IPS-18a (cell line): ENCODE results near the gene DNAH6.

ENCODE experiments used
- H3K27ac ChIP-seq: one replicate; pipeline ENCODE4 v1.5.1; 2013; ENCODE audit warnings: low read length
- H3K27me3 ChIP-seq: one replicate; pipeline ENCODE4 v1.6.1; 2013; ENCODE audit warnings: mild to moderate bottlenecking, low read length; ENCODE audit not compliant: control insufficient read depth, insufficient read depth
- H3K36me3 ChIP-seq: one replicate; pipeline ENCODE4 v1.6.1; 2013; ENCODE audit warnings: low read depth, low read length; ENCODE audit not compliant: control insufficient read depth
- H3K4me1 ChIP-seq: one replicate; pipeline ENCODE4 v1.6.1; 2013; ENCODE audit warnings: low read depth, low read length; ENCODE audit not compliant: control insufficient read depth
- H3K4me3 ChIP-seq: one replicate; pipeline ENCODE4 v1.5.1; 2013; ENCODE audit warnings: low read length
- H3K9ac ChIP-seq: one replicate; pipeline ENCODE4 v1.6.1; 2013; ENCODE audit warnings: mild to moderate bottlenecking, low read length, moderate library complexity
- H3K9me3 ChIP-seq: one replicate; pipeline ENCODE4 v1.6.1; 2013; ENCODE audit warnings: low read depth, low read length; ENCODE audit not compliant: control insufficient read depth

Gene DNAH6

DNA sequence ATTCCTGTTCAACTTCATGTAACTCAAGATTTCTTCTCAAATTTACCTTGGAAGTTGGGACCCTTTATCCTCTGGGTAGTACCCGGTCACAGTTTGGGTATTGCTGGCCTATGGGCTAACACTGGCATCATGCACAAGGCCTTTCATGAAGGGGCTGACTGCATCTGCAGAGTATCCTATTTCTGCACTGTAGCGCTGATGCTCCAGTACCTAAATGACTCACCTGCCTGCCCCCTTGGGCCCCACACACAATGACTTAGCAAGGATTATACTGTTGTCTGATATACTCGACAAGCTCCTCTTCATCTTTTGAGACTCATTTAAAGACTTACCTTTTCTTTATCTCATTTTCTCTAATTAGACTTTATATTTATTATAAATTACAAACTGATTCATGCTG is 39.9 kb downstream of the DNAH6 start:
- Histone ChIP-seq H3K27ac (no peak overlapping the region), H3K36me3 (no peaks in the 10 kb centered on the region), H3K9ac (no peak overlapping the region), H3K27me3 (no peaks in the 10 kb centered on the region), H3K4me3 (no peak overlapping the region), H3K4me1 (no peaks in the 10 kb centered on the region), H3K9me3 (peaks cover 4% of the 10 kb centered on the region)

DNA sequence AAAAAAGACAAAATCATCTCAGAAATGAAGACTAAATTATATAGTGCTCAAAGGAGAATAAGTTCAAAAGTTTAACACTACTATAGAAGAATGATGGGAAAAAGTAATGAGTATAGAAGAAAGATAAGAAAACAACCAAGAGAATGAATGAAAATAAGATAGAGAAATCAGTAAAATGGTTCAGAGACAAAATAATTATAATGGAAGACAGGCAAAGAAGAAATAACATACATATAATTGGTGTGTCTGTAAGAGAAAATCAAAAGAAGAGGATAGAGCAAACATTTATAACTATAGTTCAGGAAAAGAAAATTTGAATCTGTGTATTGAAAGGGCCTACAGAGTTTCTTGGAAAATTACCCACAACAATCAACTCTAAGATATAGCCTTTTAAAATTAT is 43.5 kb downstream of the DNAH6 start:
- Histone ChIP-seq H3K4me3 (no peak overlapping the region), H3K9ac (no peak overlapping the region), H3K27me3 (no peaks in the 10 kb centered on the region), H3K36me3 (no peaks in the 10 kb centered on the region), H3K27ac (no peak overlapping the region), H3K4me1 (no peaks in the 10 kb centered on the region), H3K9me3 (peaks cover 4% of the 10 kb centered on the region)

DNA sequence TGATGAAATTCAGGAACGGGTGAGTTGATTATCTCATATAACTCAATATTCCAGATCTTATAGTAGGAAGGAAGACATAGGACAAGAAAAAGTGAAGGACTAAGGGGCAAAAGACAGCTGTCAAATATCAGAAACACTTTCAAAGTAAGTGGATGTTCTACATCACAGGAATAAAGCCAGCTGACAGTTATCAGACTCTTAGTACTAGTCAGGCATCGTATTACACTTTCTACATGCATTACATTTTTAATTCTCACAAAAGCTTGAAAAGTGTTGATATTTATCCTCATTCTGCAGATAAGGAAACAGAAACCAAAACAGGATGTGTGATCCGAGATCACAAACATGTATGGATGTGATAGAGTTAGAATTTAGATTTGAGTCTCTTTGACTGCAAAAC is 63.4 kb downstream of the DNAH6 start:
- no peak overlapping the region for H3K27ac ChIP-seq
- H3K9me3 ChIP-seq = no peaks in the 10 kb centered on the region
- H3K4me1 ChIP-seq = no peaks in the 10 kb centered on the region
- no peaks in the 10 kb centered on the region for H3K36me3 ChIP-seq
- no peaks in the 10 kb centered on the region for H3K27me3 ChIP-seq
- no peak overlapping the region for H3K4me3 ChIP-seq
- H3K9ac ChIP-seq = no peak overlapping the region

DNA sequence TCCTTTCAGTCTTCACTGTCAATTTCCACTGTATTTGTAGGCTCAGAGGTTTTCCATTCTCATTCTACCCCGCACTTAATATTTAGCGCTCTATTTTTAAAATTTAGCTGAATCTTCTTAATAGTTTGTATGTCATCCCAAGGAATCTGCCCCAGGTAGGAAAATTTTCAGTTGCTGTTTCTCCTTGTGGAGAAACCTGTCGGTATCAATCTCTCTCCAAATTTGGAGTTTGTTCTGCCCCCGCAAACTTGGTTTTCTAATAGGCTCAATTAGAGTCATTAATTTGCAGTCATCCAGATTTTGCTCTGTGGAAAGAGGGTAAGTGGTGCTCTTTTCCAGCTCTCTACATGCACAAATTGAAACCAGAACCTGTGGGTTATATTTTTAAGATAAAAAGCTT is 87.6 kb downstream of the DNAH6 start:
- H3K36me3 ChIP-seq = no peaks in the 10 kb centered on the region
- H3K4me1 ChIP-seq = no peaks in the 10 kb centered on the region
- no peak overlapping the region for H3K9ac ChIP-seq

DNA sequence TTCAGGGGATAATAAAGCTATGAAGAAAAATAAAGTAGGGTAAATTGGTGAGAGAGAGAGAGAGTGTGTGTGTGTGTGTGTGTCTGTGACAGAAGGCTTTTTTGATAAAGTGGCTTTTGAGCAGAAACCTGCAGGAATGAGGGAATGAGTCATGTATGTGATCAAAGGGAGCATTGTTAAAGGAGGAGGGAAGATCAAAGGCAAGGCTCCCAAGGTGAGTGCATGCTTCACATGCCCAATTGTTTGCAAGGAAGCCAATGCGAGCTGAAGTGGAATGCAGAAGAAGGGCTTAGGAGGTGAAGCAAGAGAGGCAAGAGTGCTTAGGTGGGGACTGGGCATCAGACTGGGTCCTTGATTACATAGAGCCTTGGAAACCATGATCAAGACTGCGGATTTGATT is 96.8 kb downstream of the DNAH6 start:
- H3K36me3 ChIP-seq = no peaks in the 10 kb centered on the region
- no peaks in the 10 kb centered on the region for H3K27me3 ChIP-seq
- no peak overlapping the region for H3K4me3 ChIP-seq
- H3K9ac ChIP-seq = no peak overlapping the region
- H3K27ac ChIP-seq = no peak overlapping the region
- H3K9me3 ChIP-seq = no peaks in the 10 kb centered on the region
- H3K4me1 ChIP-seq = no peaks in the 10 kb centered on the region

More for the DNA sequence above, 87.6 kb downstream of the DNAH6 start:
- no peak overlapping the region for H3K4me3 ChIP-seq
- H3K27me3 ChIP-seq = no peaks in the 10 kb centered on the region
- H3K27ac ChIP-seq = no peak overlapping the region
- H3K9me3 ChIP-seq = no peaks in the 10 kb centered on the region

DNA sequence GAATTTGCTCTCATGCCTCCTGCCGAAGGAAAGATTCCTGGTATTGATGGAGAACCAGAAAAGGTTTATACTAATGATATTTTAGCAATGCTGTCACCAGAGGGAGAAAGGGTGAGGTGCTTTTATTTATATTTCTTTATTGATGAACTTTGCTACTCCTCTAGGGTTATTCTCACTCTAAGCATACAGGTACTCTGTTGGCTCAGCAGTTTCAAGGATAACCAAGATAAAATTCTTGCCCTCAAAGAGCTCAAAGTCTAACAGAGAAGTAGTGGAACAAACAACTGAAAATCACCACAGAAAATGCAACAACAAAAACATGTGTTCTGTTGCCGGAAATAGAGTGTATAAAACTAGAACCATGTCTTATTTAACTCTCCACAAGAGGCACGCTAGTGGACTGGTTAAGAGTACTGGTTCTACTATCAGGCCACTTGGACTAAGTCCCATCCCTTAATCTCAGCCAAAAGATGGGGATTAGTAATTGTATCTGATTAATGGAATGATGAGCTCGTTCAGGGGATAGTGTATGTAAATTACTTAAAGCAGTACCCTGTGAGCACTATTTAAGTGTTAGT is 103.6 kb downstream of the DNAH6 start:
- no peak overlapping the region for H3K27ac ChIP-seq
- no peak overlapping the region for H3K4me3 ChIP-seq
- no peaks in the 10 kb centered on the region for H3K27me3 ChIP-seq
- no peaks in the 10 kb centered on the region for H3K4me1 ChIP-seq
- H3K36me3 ChIP-seq = no peaks in the 10 kb centered on the region
- no peaks in the 10 kb centered on the region for H3K9me3 ChIP-seq
- no peak overlapping the region for H3K9ac ChIP-seq

DNA sequence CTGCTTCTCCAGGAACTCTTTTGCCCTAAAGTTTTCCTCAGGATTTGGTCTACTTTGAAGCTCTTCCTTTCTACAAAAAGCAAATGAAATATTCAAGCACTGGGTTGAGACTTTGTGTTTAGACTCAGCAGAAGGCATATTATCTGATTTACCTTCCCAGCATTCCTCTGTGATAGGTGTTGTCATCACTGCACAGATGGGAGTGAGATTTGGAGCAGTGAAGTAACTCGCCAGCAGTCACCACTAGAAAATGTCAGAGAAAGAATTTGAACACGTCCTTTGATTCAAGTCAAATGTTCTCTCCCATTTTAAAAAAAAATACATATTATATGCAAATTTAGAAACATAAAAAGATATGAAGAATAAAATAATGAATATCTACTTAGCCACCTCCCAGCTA is 112.2 kb downstream of the DNAH6 start:
- no peaks in the 10 kb centered on the region for H3K9me3 ChIP-seq
- no peak overlapping the region for H3K27ac ChIP-seq
- no peaks in the 10 kb centered on the region for H3K27me3 ChIP-seq
- H3K4me1 ChIP-seq = no peaks in the 10 kb centered on the region
- H3K9ac ChIP-seq = no peak overlapping the region
- H3K4me3 ChIP-seq = no peak overlapping the region
- no peaks in the 10 kb centered on the region for H3K36me3 ChIP-seq

DNA sequence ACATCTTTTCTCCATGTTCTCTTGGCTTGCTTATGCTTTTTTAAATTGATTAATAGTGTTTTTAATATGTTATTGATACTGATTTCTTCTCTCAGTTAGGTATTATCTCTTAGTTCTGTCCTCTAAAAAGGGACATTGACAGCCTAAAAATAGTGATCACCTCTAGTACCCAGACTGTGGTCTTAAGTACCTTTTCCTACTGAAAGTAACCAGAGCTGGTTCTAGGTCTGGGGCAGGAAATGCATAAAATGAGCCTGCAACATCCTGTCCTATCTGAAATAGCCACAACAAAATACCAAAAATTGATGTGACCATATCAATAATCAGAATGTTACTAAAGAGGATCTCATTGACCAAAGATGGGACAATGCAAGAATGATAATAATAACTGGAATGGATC is 113.3 kb downstream of the DNAH6 start:
- H3K9me3 ChIP-seq = no peaks in the 10 kb centered on the region
- no peaks in the 10 kb centered on the region for H3K27me3 ChIP-seq
- no peaks in the 10 kb centered on the region for H3K4me1 ChIP-seq
- H3K4me3 ChIP-seq = no peak overlapping the region
- H3K9ac ChIP-seq = no peak overlapping the region
- H3K36me3 ChIP-seq = no peaks in the 10 kb centered on the region
- no peak overlapping the region for H3K27ac ChIP-seq

DNA sequence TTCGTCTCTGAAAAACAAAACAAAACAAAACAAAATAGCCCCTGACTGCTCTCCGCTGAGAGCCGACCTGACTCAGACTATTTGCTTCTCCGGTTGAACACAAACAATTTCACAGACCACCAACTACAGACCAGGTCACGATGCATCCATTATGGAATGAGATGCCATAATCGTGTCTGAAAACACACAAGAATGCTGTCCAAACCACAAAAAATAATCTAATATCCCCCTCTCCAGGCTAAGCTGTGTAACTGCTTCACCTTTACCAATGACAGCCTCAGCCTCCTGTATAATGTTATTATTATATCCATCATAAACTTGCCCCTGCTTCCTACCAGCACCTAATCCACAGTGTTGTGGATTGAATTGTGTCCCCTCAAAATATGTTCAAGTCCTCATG is 114.7 kb downstream of the DNAH6 start:
- Histone ChIP-seq H3K4me1 (no peaks in the 10 kb centered on the region), H3K27ac (no peak overlapping the region), H3K4me3 (no peak overlapping the region), H3K36me3 (no peaks in the 10 kb centered on the region), H3K27me3 (no peaks in the 10 kb centered on the region), H3K9ac (no peak overlapping the region), H3K9me3 (no peaks in the 10 kb centered on the region)

DNA sequence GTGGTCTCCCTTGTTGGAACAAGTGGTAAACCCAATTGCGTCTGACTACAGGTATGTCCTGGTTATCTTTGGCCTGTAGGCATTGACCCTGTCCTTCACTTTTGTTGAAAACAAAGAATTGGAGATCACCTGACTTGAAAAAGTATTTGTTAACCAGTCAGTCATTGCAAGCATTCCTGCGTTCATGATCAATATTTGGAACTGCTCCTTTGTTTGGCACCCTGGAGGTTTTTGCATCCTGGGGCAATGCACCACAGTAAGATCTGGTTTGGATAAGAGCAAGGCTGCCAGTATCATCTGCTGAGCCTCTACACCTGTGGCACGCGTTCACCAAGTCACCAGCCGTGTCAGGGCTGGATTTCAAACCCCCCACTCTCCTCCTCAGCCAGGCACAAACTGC is 115.7 kb downstream of the DNAH6 start:
- H3K4me3 ChIP-seq = no peak overlapping the region
- H3K27ac ChIP-seq = no peak overlapping the region
- H3K4me1 ChIP-seq = no peaks in the 10 kb centered on the region
- no peaks in the 10 kb centered on the region for H3K9me3 ChIP-seq
- no peak overlapping the region for H3K9ac ChIP-seq
- H3K27me3 ChIP-seq = no peaks in the 10 kb centered on the region
- no peaks in the 10 kb centered on the region for H3K36me3 ChIP-seq

DNA sequence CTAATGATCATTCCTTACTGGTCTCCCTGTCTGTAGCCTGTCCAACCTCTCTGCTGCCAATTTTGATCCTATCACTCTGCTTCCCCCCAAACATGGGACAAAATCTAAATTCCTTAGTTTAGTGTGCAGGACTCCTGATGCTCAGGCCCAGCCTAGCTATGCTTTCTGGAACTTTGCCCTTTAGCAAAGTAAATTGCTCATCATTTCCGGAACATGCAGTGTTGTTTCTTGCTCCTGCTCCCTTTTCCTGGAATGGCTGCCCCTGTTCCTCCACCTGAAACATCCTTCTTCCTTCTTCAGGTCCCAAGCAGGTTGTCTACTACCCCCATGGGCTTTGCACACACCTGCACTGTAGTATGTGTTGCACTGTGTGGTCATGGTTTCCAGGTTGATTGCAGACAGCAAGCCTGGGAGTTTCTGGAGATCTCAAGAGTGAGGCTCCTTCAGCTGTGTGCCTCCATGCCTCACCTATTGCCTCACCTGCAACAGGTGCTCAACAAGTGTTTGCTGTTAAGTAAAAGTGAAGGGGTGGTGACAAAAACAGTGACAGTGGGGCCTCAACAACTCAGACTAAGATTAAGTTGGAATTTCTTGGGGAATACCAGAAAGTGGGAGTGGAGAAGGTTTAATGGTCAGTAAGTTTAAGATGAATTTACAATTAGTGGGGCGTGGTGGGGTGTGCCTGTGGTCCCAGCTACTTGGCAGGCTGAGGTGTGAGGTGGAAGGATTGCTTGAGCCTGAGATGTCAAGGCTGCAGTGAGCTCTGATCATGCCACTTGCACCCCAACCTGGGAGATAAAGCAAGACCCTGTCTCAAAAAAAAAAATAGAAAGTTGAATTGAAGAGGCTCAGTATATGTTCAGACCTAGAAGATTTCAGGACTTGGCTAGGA is 120.0 kb downstream of the DNAH6 start:
- no peaks in the 10 kb centered on the region for H3K9me3 ChIP-seq
- no peaks in the 10 kb centered on the region for H3K4me1 ChIP-seq
- H3K9ac ChIP-seq = no peak overlapping the region
- H3K36me3 ChIP-seq = no peaks in the 10 kb centered on the region
- H3K4me3 ChIP-seq = no peak overlapping the region
- H3K27ac ChIP-seq = no peak overlapping the region
- H3K27me3 ChIP-seq = no peaks in the 10 kb centered on the region

DNA sequence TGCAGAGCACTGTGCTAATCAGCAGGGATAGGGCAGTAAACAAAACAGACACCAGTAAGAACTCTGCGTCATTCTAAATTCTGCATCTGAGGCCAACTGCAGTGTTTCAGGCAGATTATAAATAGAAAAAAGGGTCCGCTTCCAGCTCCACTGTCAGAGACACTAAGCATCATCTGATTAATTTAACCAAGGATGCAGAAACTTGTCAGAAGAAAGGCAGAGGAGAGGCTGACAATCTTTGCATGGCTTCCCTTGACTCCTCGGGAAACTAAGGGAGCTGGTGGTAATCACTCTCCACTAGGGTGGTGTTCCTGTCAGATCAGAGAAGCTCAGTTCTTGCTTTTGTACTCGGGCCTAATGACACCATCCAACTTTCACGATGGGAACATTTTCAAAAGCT is 123.5 kb downstream of the DNAH6 start:
- H3K9me3 ChIP-seq = no peaks in the 10 kb centered on the region
- H3K27ac ChIP-seq = no peak overlapping the region
- H3K36me3 ChIP-seq = no peaks in the 10 kb centered on the region
- no peak overlapping the region for H3K9ac ChIP-seq
- H3K27me3 ChIP-seq = no peaks in the 10 kb centered on the region
- no peaks in the 10 kb centered on the region for H3K4me1 ChIP-seq
- H3K4me3 ChIP-seq = no peak overlapping the region
